MM.1S (cell line): ENCODE measurements around the gene ITSN2.

Experiments
- EZH2 ChIP-seq: fragments of 300-600 bp; sonication (generic); optimal IDR thresholded peaks from 2 replicates; pipeline ENCODE3; 2017; ENCODE audit warnings: low read depth, mild to moderate bottlenecking, antibody characterized with exemption, low read length, mixed read lengths
- TF ChIP-seq, protein P1 (sequence below): fragments of 300-600 bp; sonication (generic); IDR thresholded peaks from 2 replicates; pipeline ENCODE4 v1.5.1; 2016; ENCODE audit warnings: antibody characterized with exemption, low read length, mixed read lengths

DNA sequence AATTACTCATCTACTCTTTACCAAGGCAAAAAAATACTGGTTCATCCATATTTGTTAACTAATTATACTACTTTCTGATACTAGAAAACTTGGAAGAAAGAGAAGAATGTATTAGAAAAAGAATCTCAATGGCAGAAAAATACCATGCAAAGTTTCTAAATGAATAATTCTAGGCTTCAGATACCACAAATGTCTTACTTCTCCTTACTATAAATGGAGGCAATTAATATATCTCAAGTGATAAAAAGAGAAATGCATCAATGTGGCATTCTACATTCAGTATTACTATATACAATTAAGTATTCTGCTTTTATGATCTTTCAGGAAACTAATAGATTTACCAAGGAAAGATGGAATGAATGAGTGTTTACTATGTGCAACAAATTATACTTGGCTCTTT, 85.5 kb downstream of the ITSN2 start:
- TF ChIP-seq, protein P1, sequence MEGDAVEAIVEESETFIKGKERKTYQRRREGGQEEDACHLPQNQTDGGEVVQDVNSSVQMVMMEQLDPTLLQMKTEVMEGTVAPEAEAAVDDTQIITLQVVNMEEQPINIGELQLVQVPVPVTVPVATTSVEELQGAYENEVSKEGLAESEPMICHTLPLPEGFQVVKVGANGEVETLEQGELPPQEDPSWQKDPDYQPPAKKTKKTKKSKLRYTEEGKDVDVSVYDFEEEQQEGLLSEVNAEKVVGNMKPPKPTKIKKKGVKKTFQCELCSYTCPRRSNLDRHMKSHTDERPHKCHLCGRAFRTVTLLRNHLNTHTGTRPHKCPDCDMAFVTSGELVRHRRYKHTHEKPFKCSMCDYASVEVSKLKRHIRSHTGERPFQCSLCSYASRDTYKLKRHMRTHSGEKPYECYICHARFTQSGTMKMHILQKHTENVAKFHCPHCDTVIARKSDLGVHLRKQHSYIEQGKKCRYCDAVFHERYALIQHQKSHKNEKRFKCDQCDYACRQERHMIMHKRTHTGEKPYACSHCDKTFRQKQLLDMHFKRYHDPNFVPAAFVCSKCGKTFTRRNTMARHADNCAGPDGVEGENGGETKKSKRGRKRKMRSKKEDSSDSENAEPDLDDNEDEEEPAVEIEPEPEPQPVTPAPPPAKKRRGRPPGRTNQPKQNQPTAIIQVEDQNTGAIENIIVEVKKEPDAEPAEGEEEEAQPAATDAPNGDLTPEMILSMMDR: no peak
- no peak for TF ChIP-seq EZH2
